GM18508 (cell line): ENCODE measurements around the gene STK39.

Experiments
- ATAC-seq: cut with Tn5 transposase; IDR thresholded peaks from one replicate; pipeline ENCODE4 v1.9.1; 2021; ENCODE audit warnings: moderate number of reproducible peaks; ENCODE audit not compliant: insufficient read depth, unreplicated experiment

Gene STK39

GRCh38 chr2:168165985-168166901, 81.2 kb downstream of the STK39 start:
- ATAC-seq, result no peak

GRCh38 chr2:168165397-168165796, 82.0 kb downstream of the STK39 start:
- ATAC-seq, result no peak

- no peak for ATAC-seq
These were observed 86.5 kb downstream of the STK39 start for GRCh38 chr2:168160897-168161296.

GRCh38 chr2:168159754-168160585, 87.4 kb downstream of the STK39 start:
- ATAC-seq, result no peak

- ATAC-seq, result no peak
These were observed 88.8 kb downstream of the STK39 start for GRCh38 chr2:168158586-168158985.

- no peak for ATAC-seq
These were observed 89.5 kb downstream of the STK39 start for GRCh38 chr2:168157926-168158325.

GRCh38 chr2:168157070-168157469, 90.3 kb downstream of the STK39 start:
- ATAC-seq, result no peak

- ATAC-seq, result no peak
These were observed 90.7 kb downstream of the STK39 start for GRCh38 chr2:168156661-168157060.

- ATAC-seq, result no peak
These were observed 91.7 kb downstream of the STK39 start for GRCh38 chr2:168155680-168156079.

GRCh38 chr2:168155046-168155445, 92.3 kb downstream of the STK39 start:
- ATAC-seq, result no peak

- no peak for ATAC-seq
These were observed 94.4 kb downstream of the STK39 start for GRCh38 chr2:168152902-168153530.

- no peak for ATAC-seq
These were observed 97.4 kb downstream of the STK39 start for GRCh38 chr2:168149986-168150385.

- no peak for ATAC-seq
These were observed 98.0 kb downstream of the STK39 start for GRCh38 chr2:168149150-168149974.

GRCh38 chr2:168147830-168148794, 99.3 kb downstream of the STK39 start:
- no peak for ATAC-seq

GRCh38 chr2:168146892-168147810, 100.2 kb downstream of the STK39 start:
- ATAC-seq, result no peak

GRCh38 chr2:168145426-168146310, 101.7 kb downstream of the STK39 start:
- no peak for ATAC-seq

GRCh38 chr2:168145011-168145410, 102.4 kb downstream of the STK39 start:
- no peak for ATAC-seq
